Measurements from ENCODE around the gene FAM3D.

FAM3D gene

DNA sequence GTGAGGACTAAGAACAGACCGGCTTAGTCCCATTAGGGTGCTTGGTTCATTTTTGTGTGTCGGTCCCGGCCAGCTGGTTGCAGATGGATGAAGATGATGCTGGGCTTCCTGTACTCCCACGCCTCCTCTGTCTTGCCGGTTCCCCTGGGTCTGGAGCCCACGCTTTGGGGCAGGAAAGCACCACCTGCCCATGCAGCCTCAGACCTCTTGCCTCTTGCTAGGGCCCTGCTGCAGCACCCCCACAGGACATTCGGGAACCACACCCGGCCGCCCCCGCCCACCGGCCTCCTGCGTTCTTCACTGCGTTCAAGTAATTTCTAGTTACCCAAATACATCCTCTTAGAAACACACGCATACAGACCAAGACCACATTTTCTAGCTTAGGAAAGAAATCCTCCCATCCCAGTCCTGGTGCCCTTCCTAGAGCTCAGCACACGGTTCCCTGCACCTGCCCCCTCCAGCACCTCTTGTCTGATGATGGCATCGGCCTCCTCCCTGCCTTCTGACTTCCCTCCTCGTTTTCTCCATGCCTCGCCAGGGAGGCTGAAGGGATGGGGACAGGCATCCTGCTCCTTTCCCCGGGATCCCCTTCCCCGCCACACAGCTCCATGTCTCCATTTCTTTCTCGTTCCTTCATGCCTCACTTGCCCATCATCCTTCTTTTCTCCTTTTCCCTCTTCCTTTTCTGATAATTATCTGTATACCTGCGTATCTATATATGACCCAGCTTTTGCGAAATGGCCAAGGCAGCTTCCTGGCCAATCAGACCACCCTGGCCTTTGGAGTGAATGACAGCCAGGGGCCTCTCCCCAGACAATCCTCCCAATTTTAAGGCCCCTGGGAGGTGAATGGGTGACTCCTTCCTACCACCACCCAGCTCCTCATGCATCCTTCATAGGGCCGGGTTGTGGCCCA lies 30.9 kb downstream of the FAM3D start:
- POLR2A ChIA-PET, result no interaction called here
- H3K9me3 ChIP-seq (ENCODE audit: control extremely low read depth in 1 of 5, control insufficient read depth in 4 of 5, insufficient read depth in 2 of 5, low read depth in 1 of 5, low read length in 4 of 5), result no peaks in the 10 kb centered on the region

GRCh38 chr3:58633157-58633865 lies 33.3 kb downstream of the FAM3D start:
- 93% methylated on average over 4 of the region's 8 CpGs for WGBS (ENCODE audit: insufficient coverage)
- Histone ChIP-seq H3K27ac (ENCODE audit: insufficient read depth in 1 of 2, low read depth in 1 of 2, low read length in 2 of 2, poor library complexity in 1 of 2, severe bottlenecking in 2 of 2) (no peak overlapping the region), H3K4me3 (ENCODE audit: control insufficient read depth in 1 of 7, extremely low read depth in 1 of 7, insufficient read depth in 4 of 7, low read depth in 2 of 7, low read length in 6 of 7) (no peak overlapping the region), H3K9me3 (ENCODE audit: control extremely low read depth in 1 of 5, control insufficient read depth in 4 of 5, insufficient read depth in 2 of 5, low read depth in 1 of 5, low read length in 4 of 5) (no peaks in the 10 kb centered on the region), H3K4me1 (ENCODE audit: control extremely low read depth in 1 of 4, control insufficient read depth in 4 of 4, insufficient read depth in 4 of 4, low read length in 3 of 4) (peaks cover 0 to 5% (median 0%) of the 10 kb centered on the region in 4 experiments), H3K27me3 (replicated peaks in 2 of 5; ENCODE audit: control insufficient read depth in 4 of 5, insufficient read depth in 5 of 5, low read length in 4 of 5) (no peaks in the 10 kb centered on the region), H3K36me3 (ENCODE audit: control insufficient read depth in 4 of 4, insufficient read depth in 4 of 4, low read length in 3 of 4) (no peaks in the 10 kb centered on the region)
- POLR2A ChIA-PET, result no interaction called here
- no peak for DNase-seq
- CTCF ChIA-PET, result interaction anchor here (0.6 to 20.3 kb wide), 5 partner anchors 8 to 419 kb away, joined by 3 to 239 read pairs (median 3); partner anchors contain the start of gene FAM107A

More for the DNA sequence above, 30.9 kb downstream of the FAM3D start:
- 87% methylated on average over 23 of the region's 24 CpGs for WGBS (ENCODE audit: insufficient coverage)
- Histone ChIP-seq H3K27me3 (replicated peaks in 2 of 5; ENCODE audit: control insufficient read depth in 4 of 5, insufficient read depth in 5 of 5, low read length in 4 of 5) (no peaks in the 10 kb centered on the region), H3K36me3 (ENCODE audit: control insufficient read depth in 4 of 4, insufficient read depth in 4 of 4, low read length in 3 of 4) (no peaks in the 10 kb centered on the region), H3K4me1 (ENCODE audit: control extremely low read depth in 1 of 4, control insufficient read depth in 4 of 4, insufficient read depth in 4 of 4, low read length in 3 of 4) (peaks cover 0 to 2% (median 0%) of the 10 kb centered on the region in 4 experiments), H3K4me3 (ENCODE audit: control insufficient read depth in 1 of 7, extremely low read depth in 1 of 7, insufficient read depth in 4 of 7, low read depth in 2 of 7, low read length in 6 of 7) (no peak overlapping the region), H3K27ac (ENCODE audit: insufficient read depth in 1 of 2, low read depth in 1 of 2, low read length in 2 of 2, poor library complexity in 1 of 2, severe bottlenecking in 2 of 2) (no peak overlapping the region)
- CTCF ChIA-PET, result interaction anchor here (0.7 to 20.3 kb wide), 3 partner anchors 12 to 417 kb away, joined by 3 to 239 read pairs (median 3); partner anchors contain the start of gene FAM107A
- DNase-seq, result no peak

GRCh38 chr3:58631742-58632141 lies 34.8 kb downstream of the FAM3D start:
- WGBS (ENCODE audit: insufficient coverage), result 69% methylated on average over 4 of the region's 4 CpGs
- no peak for DNase-seq
- Histone ChIP-seq H3K9me3 (ENCODE audit: control extremely low read depth in 1 of 5, control insufficient read depth in 4 of 5, insufficient read depth in 2 of 5, low read depth in 1 of 5, low read length in 4 of 5) (no peaks in the 10 kb centered on the region), H3K27ac (ENCODE audit: insufficient read depth in 1 of 2, low read depth in 1 of 2, low read length in 2 of 2, poor library complexity in 1 of 2, severe bottlenecking in 2 of 2) (no peak overlapping the region), H3K27me3 (replicated peaks in 2 of 5; ENCODE audit: control insufficient read depth in 4 of 5, insufficient read depth in 5 of 5, low read length in 4 of 5) (no peaks in the 10 kb centered on the region), H3K4me3 (ENCODE audit: control insufficient read depth in 1 of 7, extremely low read depth in 1 of 7, insufficient read depth in 4 of 7, low read depth in 2 of 7, low read length in 6 of 7) (no peak overlapping the region), H3K36me3 (ENCODE audit: control insufficient read depth in 4 of 4, insufficient read depth in 4 of 4, low read length in 3 of 4) (no peaks in the 10 kb centered on the region), H3K4me1 (ENCODE audit: control extremely low read depth in 1 of 4, control insufficient read depth in 4 of 4, insufficient read depth in 4 of 4, low read length in 3 of 4) (peaks cover 0 to 5% (median 0%) of the 10 kb centered on the region in 4 experiments)
- POLR2A ChIA-PET, result no interaction called here
- CTCF ChIA-PET, result interaction anchor here (1.2 to 20.3 kb wide), 5 partner anchors 9 to 407 kb away, joined by 3 to 239 read pairs (median 7); partner anchors contain the start of genes FAM107A, HTD2 and RPP14

GRCh38 chr3:58630710-58631092 lies 35.9 kb downstream of the FAM3D start:
- 77% methylated on average over 5 of the region's 5 CpGs for WGBS (ENCODE audit: insufficient coverage)
- DNase-seq, result no peak
- Histone ChIP-seq H3K27me3 (replicated peaks in 2 of 5; ENCODE audit: control insufficient read depth in 4 of 5, insufficient read depth in 5 of 5, low read length in 4 of 5) (no peaks in the 10 kb centered on the region), H3K9me3 (ENCODE audit: control extremely low read depth in 1 of 5, control insufficient read depth in 4 of 5, insufficient read depth in 2 of 5, low read depth in 1 of 5, low read length in 4 of 5) (no peaks in the 10 kb centered on the region), H3K4me3 (ENCODE audit: control insufficient read depth in 1 of 7, extremely low read depth in 1 of 7, insufficient read depth in 4 of 7, low read depth in 2 of 7, low read length in 6 of 7) (no peak overlapping the region), H3K4me1 (ENCODE audit: control extremely low read depth in 1 of 4, control insufficient read depth in 4 of 4, insufficient read depth in 4 of 4, low read length in 3 of 4) (peaks cover 0 to 5% (median 0%) of the 10 kb centered on the region in 4 experiments), H3K27ac (ENCODE audit: insufficient read depth in 1 of 2, low read depth in 1 of 2, low read length in 2 of 2, poor library complexity in 1 of 2, severe bottlenecking in 2 of 2) (no peak overlapping the region), H3K36me3 (ENCODE audit: control insufficient read depth in 4 of 4, insufficient read depth in 4 of 4, low read length in 3 of 4) (no peaks in the 10 kb centered on the region)
- ChIA-PET CTCF (interaction anchor here (0.6 to 20.3 kb wide), 21 partner anchors 10 to 449 kb away, joined by 3 to 239 read pairs (median 4); partner anchors contain the start of genes ACOX2, FAM107A, HTD2 and RPP14), POLR2A (no interaction called here)

- ChIA-PET POLR2A (no interaction called here), CTCF (interaction anchor here (0.7 to 20.3 kb wide), 19 partner anchors 11 to 449 kb away, joined by 3 to 239 read pairs (median 4); partner anchors contain the start of genes ACOX2, FAM107A, HTD2 and RPP14)
- H3K4me3 ChIP-seq (ENCODE audit: control insufficient read depth in 1 of 7, extremely low read depth in 1 of 7, insufficient read depth in 4 of 7, low read depth in 2 of 7, low read length in 6 of 7), result no peak overlapping the region
- peak; percentile 50 to 67 (median 60) for DNase-seq
- no peaks in the 10 kb centered on the region for H3K36me3 ChIP-seq (ENCODE audit: control insufficient read depth in 4 of 4, insufficient read depth in 4 of 4, low read length in 3 of 4)
- no peak overlapping the region for H3K27ac ChIP-seq (ENCODE audit: insufficient read depth in 1 of 2, low read depth in 1 of 2, low read length in 2 of 2, poor library complexity in 1 of 2, severe bottlenecking in 2 of 2)
- 27% methylated on average over 5 of the region's 9 CpGs for WGBS (ENCODE audit: insufficient coverage)
- no peaks in the 10 kb centered on the region for H3K9me3 ChIP-seq (ENCODE audit: control extremely low read depth in 1 of 5, control insufficient read depth in 4 of 5, insufficient read depth in 2 of 5, low read depth in 1 of 5, low read length in 4 of 5)
- H3K27me3 ChIP-seq (replicated peaks in 2 of 5; ENCODE audit: control insufficient read depth in 4 of 5, insufficient read depth in 5 of 5, low read length in 4 of 5), result no peaks in the 10 kb centered on the region
- peaks cover 0 to 5% (median 0%) of the 10 kb centered on the region in 4 experiments for H3K4me1 ChIP-seq (ENCODE audit: control extremely low read depth in 1 of 4, control insufficient read depth in 4 of 4, insufficient read depth in 4 of 4, low read length in 3 of 4)
Measured at GRCh38 chr3:58630076-58630709, 36.4 kb downstream of the FAM3D start.

DNA sequence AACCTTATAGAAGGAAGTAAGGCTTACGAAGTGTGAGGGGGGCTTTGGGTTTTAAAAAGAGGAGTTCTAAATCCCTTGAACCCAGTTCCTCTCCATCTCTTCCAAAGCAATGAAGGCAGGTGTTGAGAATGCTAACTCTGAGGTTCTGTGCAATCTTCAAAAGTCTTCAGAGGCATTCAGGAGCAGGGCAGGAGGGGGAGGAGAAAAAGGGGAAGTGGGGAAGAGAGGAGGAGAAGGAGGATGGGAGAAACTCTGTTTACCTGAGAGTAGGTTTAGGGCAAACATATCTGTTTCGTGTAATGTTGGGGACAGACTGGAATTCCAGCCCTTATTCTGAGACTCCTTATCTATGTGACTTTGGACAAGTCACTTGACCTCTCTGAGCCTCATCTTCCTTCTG lies 36.9 kb downstream of the FAM3D start:
- CTCF ChIA-PET, result interaction anchor here (0.9 to 20.3 kb wide), 13 partner anchors 12 to 323 kb away, joined by 3 to 239 read pairs (median 5); partner anchors contain the start of genes FAM107A, HTD2 and RPP14
- H3K27ac ChIP-seq (ENCODE audit: insufficient read depth in 1 of 2, low read depth in 1 of 2, low read length in 2 of 2, poor library complexity in 1 of 2, severe bottlenecking in 2 of 2), result no peak overlapping the region
- no peak overlapping the region for H3K4me3 ChIP-seq (ENCODE audit: control insufficient read depth in 1 of 7, extremely low read depth in 1 of 7, insufficient read depth in 4 of 7, low read depth in 2 of 7, low read length in 6 of 7)
- H3K4me1 ChIP-seq (ENCODE audit: control extremely low read depth in 1 of 4, control insufficient read depth in 4 of 4, insufficient read depth in 4 of 4, low read length in 3 of 4), result peaks cover 0 to 5% (median 0%) of the 10 kb centered on the region in 4 experiments
- WGBS (ENCODE audit: insufficient coverage), result 62% methylated on average over 2 of the region's 2 CpGs
- no peak for DNase-seq
- no peaks in the 10 kb centered on the region for H3K9me3 ChIP-seq (ENCODE audit: control extremely low read depth in 1 of 5, control insufficient read depth in 4 of 5, insufficient read depth in 2 of 5, low read depth in 1 of 5, low read length in 4 of 5)
- POLR2A ChIA-PET, result no interaction called here
- H3K36me3 ChIP-seq (ENCODE audit: control insufficient read depth in 4 of 4, insufficient read depth in 4 of 4, low read length in 3 of 4), result no peaks in the 10 kb centered on the region
- H3K27me3 ChIP-seq (replicated peaks in 2 of 5; ENCODE audit: control insufficient read depth in 4 of 5, insufficient read depth in 5 of 5, low read length in 4 of 5), result no peaks in the 10 kb centered on the region
